Smooth muscle cell (in vitro differentiated cells): ENCODE measurements around the gene MEGF11. TPM values are rescaled to one million over a fixed set of nuclear protein-coding genes. Genes with fewer than 3 reads are reported as not detected.

Source experiments
- DNase-seq: peaks from one replicate; lab custom pipeline; 2025; ENCODE audit not compliant: unreplicated experiment; lab: John Stamatoyannopoulos, UW
- H2AFZ ChIP-seq: fragments of 200-600 bp; sonication (generic); 2 replicates; pipeline ENCODE4 v1.6.0; 2016; ENCODE audit warnings: antibody characterized with exemption, low read depth, mild to moderate bottlenecking
- H3F3A ChIP-seq: fragments of 200-600 bp; sonication (generic); 2 replicates; pipeline ENCODE4 v1.6.0; 2017; ENCODE audit warnings: antibody characterized with exemption, low read depth
- H3K27ac ChIP-seq: fragments of 200-600 bp; sonication (generic); 2 replicates; pipeline ENCODE4 v1.5.1; 2016; ENCODE audit warnings: low read depth, mild to moderate bottlenecking
- H3K27me3 ChIP-seq: fragments of 200-600 bp; sonication (generic); 2 replicates; pipeline ENCODE4 v1.6.1; 2016; ENCODE audit warnings: low read depth, mild to moderate bottlenecking
- H3K36me3 ChIP-seq: fragments of 200-600 bp; sonication (generic); 2 replicates; pipeline ENCODE4 v1.5.1; 2016; ENCODE audit warnings: low read depth
- H3K4me1 ChIP-seq: fragments of 200-600 bp; sonication (generic); 2 replicates; pipeline ENCODE4 v1.5.1; 2016; ENCODE audit warnings: low read depth
- H3K4me2 ChIP-seq: fragments of 200-600 bp; sonication (generic); 2 replicates; pipeline ENCODE4 v1.6.0; 2016; ENCODE audit warnings: mild to moderate bottlenecking
- H3K4me3 ChIP-seq: fragments of 200-600 bp; sonication (generic); 2 replicates; pipeline ENCODE4 v1.5.1; 2016; ENCODE audit warnings: mild to moderate bottlenecking
- H3K79me2 ChIP-seq: fragments of 200-600 bp; sonication (generic); 2 replicates; pipeline ENCODE4 v1.6.0; 2016; ENCODE audit warnings: low read depth, mild to moderate bottlenecking
- H3K9ac ChIP-seq: fragments of 200-600 bp; sonication (generic); 2 replicates; pipeline ENCODE4 v1.6.0; 2016; ENCODE audit warnings: low read depth
- H3K9me3 ChIP-seq: fragments of 200-600 bp; sonication (generic); replicated peaks from 2 replicates; pipeline ENCODE4 v1.5.1; 2016; ENCODE audit warnings: low read depth
- H4K20me1 ChIP-seq: fragments of 200-600 bp; sonication (generic); 2 replicates; pipeline ENCODE4 v1.6.0; 2016; ENCODE audit warnings: low read depth
- WGBS: methylation state at CpG from one replicate; pipeline ENCODE4 v1.1.7; 2016; ENCODE audit warnings: low lambda C conversion rate; 5-methylcytosine and 5-hydroxymethylcytosine counted together
- polyA plus RNA-seq: library from polyadenylated mRNA; unstranded; fragments of >200 nt; fragmentation: Nextera tagmentation; extraction: Ambion mirVana; gene quantifications from 2 replicates; pipeline ENCODE4 v1.2.1, GENCODE V29; 2016
- total RNA-seq: library from RNA; depleted of rRNA; stranded (reverse); fragments of >200 nt; gene quantifications from 2 replicates; pipeline ENCODE4 v1.2.3, GENCODE V29; 2014
- TF ChIP-seq, protein P1 (sequence below): fragments of 200-600 bp; sonication (generic); IDR thresholded peaks from 2 replicates; pipeline ENCODE4 v1.5.1; 2017; ENCODE audit warnings: borderline replicate concordance, mild to moderate bottlenecking, antibody characterized with exemption; ENCODE audit not compliant: insufficient read depth, poor library complexity, severe bottlenecking

Gene MEGF11
- total and polyA plus RNA-seq, 2 experiments from 2014 or later: 0.08 TPM; not detected in 1

DNA sequence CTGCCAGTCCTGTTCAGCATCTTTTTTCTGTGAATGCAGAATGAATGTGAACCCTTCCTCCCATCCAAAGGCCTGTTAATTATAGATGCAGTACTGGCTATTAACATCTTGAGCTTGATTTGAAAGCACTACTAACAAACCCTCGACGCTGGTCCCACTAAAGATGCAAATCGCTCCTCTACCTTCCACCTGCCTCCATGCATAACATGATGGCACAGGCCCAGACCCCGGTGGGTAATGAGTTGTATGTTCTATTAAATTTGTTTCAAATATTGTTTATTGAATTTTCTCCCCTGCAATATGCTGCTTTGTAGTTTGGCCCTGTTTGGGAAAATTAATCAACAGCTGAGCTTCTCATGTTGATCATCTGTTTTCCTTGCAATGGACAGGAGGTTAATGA is 314.9 kb downstream of the MEGF11 start:
- WGBS: 89% methylated on average over 4 of the region's 4 CpGs
- no peaks in the 10 kb centered on the region for H3K9me3 ChIP-seq
- H3K36me3 ChIP-seq: no peaks in the 10 kb centered on the region
- TF ChIP-seq, protein P1, sequence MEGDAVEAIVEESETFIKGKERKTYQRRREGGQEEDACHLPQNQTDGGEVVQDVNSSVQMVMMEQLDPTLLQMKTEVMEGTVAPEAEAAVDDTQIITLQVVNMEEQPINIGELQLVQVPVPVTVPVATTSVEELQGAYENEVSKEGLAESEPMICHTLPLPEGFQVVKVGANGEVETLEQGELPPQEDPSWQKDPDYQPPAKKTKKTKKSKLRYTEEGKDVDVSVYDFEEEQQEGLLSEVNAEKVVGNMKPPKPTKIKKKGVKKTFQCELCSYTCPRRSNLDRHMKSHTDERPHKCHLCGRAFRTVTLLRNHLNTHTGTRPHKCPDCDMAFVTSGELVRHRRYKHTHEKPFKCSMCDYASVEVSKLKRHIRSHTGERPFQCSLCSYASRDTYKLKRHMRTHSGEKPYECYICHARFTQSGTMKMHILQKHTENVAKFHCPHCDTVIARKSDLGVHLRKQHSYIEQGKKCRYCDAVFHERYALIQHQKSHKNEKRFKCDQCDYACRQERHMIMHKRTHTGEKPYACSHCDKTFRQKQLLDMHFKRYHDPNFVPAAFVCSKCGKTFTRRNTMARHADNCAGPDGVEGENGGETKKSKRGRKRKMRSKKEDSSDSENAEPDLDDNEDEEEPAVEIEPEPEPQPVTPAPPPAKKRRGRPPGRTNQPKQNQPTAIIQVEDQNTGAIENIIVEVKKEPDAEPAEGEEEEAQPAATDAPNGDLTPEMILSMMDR: no peak
- H2AFZ ChIP-seq: no peak overlapping the region
- no peaks in the 10 kb centered on the region for H4K20me1 ChIP-seq
- no peak for DNase-seq
- no peaks in the 10 kb centered on the region for H3K79me2 ChIP-seq
- no peak overlapping the region for H3K27ac ChIP-seq
- H3F3A ChIP-seq: no peaks in the 10 kb centered on the region
- H3K9ac ChIP-seq: no peak overlapping the region
- no peaks in the 10 kb centered on the region for H3K4me1 ChIP-seq
- H3K4me3 ChIP-seq: no peak overlapping the region
- no peaks in the 10 kb centered on the region for H3K27me3 ChIP-seq
- no peak overlapping the region for H3K4me2 ChIP-seq

- H3K9ac ChIP-seq: no peak overlapping the region
- H3K4me3 ChIP-seq: no peak overlapping the region
- H3K4me1 ChIP-seq: no peaks in the 10 kb centered on the region
- H2AFZ ChIP-seq: no peak overlapping the region
- no peaks in the 10 kb centered on the region for H3K27me3 ChIP-seq
- H3K79me2 ChIP-seq: no peaks in the 10 kb centered on the region
- TF ChIP-seq, protein P1: no peak
- no peaks in the 10 kb centered on the region for H4K20me1 ChIP-seq
- DNase-seq: no peak
- 100% methylated on average over 1 of the region's 1 CpG for WGBS
- no peaks in the 10 kb centered on the region for H3F3A ChIP-seq
- H3K27ac ChIP-seq: no peak overlapping the region
- no peaks in the 10 kb centered on the region for H3K36me3 ChIP-seq
- no peaks in the 10 kb centered on the region for H3K9me3 ChIP-seq
- no peak overlapping the region for H3K4me2 ChIP-seq
Observed at GRCh38 chr15:65937476-65937875, 316.1 kb downstream of the MEGF11 start.

DNA sequence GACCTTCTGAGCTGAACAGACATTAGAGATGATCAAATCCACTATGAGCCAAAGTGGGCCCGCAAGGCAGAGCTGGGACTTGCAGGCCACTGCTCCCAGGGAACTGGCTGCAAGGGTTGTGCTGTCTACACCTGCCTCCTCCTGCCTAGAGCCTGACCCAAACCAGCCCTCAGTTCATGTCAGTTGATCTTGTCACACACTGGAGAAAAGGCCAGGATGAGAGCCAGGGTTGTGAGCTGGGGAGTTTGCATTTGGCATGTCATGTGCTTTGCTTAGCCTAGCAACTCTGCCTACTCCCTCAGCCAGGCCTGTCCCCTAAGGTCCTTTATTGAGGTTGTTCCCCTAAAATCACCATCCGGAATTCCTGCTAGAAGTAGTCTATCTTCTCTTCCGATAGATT is 316.5 kb downstream of the MEGF11 start:
- WGBS: 94% methylated on average over 3 of the region's 3 CpGs
- Histone ChIP-seq H3K27me3 (no peaks in the 10 kb centered on the region), H3K9ac (no peak overlapping the region), H3K36me3 (no peaks in the 10 kb centered on the region), H3K79me2 (no peaks in the 10 kb centered on the region), H3K4me2 (no peak overlapping the region), H3F3A (no peaks in the 10 kb centered on the region), H4K20me1 (no peaks in the 10 kb centered on the region), H3K4me3 (no peak overlapping the region), H3K4me1 (no peaks in the 10 kb centered on the region), H2AFZ (no peak overlapping the region), H3K27ac (no peak overlapping the region), H3K9me3 (no peaks in the 10 kb centered on the region)
- no peak for DNase-seq
- TF ChIP-seq, protein P1: no peak

GRCh38 chr15:65936282-65936681 is 317.3 kb downstream of the MEGF11 start:
- H4K20me1 ChIP-seq: no peaks in the 10 kb centered on the region
- H3K27me3 ChIP-seq: no peaks in the 10 kb centered on the region
- H2AFZ ChIP-seq: no peak overlapping the region
- no peaks in the 10 kb centered on the region for H3K9me3 ChIP-seq
- no peak overlapping the region for H3K4me2 ChIP-seq
- H3F3A ChIP-seq: no peaks in the 10 kb centered on the region
- H3K4me3 ChIP-seq: no peak overlapping the region
- no peaks in the 10 kb centered on the region for H3K79me2 ChIP-seq
- H3K4me1 ChIP-seq: no peaks in the 10 kb centered on the region
- DNase-seq: no peak
- no peak overlapping the region for H3K9ac ChIP-seq
- TF ChIP-seq, protein P1: no peak
- H3K27ac ChIP-seq: no peak overlapping the region
- H3K36me3 ChIP-seq: no peaks in the 10 kb centered on the region
- WGBS: 67% methylated on average over 1 of the region's 1 CpG
